ENCODE results near the gene PPP1R37.

GRCh38 chr19:45102481-45102880, 9.5 kb downstream of the PPP1R37 start:
- TF ChIP-seq CTCF (IDR thresholded peaks at IDR 0.05), result no peak
- TF ChIP-seq EZH2 (IDR thresholded peaks at IDR 0.05; ENCODE audit: borderline replicate concordance, insufficient read depth, low read depth, low read length, poor library complexity, severe bottlenecking), result no peak
